ENCODE results near the gene CHCHD10.

GRCh38 chr22:23767303-23767672, 484 bp downstream of the CHCHD10 start:
- TF ChIP-seq E2F1 (CRISPR knock-in tag; IDR thresholded peaks at IDR 0.05) (no peak), TCF7 (CRISPR knock-in tag; IDR thresholded peaks at IDR 0.05; ENCODE audit: low read depth) (no peak), SMAD3 (CRISPR knock-in tag; IDR thresholded peaks at IDR 0.05; ENCODE audit: borderline replicate concordance) (no peak), ZBTB21 (CRISPR knock-in tag; IDR thresholded peaks at IDR 0.05; ENCODE audit: borderline replicate concordance) (no peak), MAX (CRISPR knock-in tag; IDR thresholded peaks at IDR 0.05) (no peak), CBFB (CRISPR knock-in tag; IDR thresholded peaks at IDR 0.05; ENCODE audit: low read depth) (peak; percentile 11; the same call in 1 of the 2 replicates), SP1 (CRISPR knock-in tag; conservative IDR thresholded peaks at IDR 0.05) (no peak)
